H7 (cell line): ENCODE results near the gene SLC46A2. TPM values are rescaled to one million over a fixed set of nuclear protein-coding genes. Genes with fewer than 3 reads are reported as not detected.

ENCODE experiments used
- DNase-seq: peaks from one replicate; pipeline ENCODE4 v3.0.0; 2012
- H3K27me3 ChIP-seq: 2 replicates; pipeline ENCODE4 v1.6.0; 2011; ENCODE audit warnings: mild to moderate bottlenecking, low read length; ENCODE audit not compliant: control insufficient read depth, insufficient read depth
- H3K36me3 ChIP-seq: replicated peaks from 2 replicates; pipeline ENCODE4 v1.5.1; 2011; ENCODE audit warnings: low read length; ENCODE audit not compliant: control insufficient read depth, insufficient read depth
- H3K4me3 ChIP-seq: 2 replicates; pipeline ENCODE4 v1.5.1; 2011; ENCODE audit warnings: low read depth, mild to moderate bottlenecking, control low read depth, low read length, moderate library complexity; ENCODE audit not compliant: insufficient read depth
- total RNA-seq: library from RNA; depleted of rRNA; stranded (reverse); fragments of >200 nt; shearing (Covaris generic); gene quantifications from 2 replicates; pipeline ENCODE4 v1.2.3, GENCODE V29; 2014; rRNA removed

The SLC46A2 gene, protein sequence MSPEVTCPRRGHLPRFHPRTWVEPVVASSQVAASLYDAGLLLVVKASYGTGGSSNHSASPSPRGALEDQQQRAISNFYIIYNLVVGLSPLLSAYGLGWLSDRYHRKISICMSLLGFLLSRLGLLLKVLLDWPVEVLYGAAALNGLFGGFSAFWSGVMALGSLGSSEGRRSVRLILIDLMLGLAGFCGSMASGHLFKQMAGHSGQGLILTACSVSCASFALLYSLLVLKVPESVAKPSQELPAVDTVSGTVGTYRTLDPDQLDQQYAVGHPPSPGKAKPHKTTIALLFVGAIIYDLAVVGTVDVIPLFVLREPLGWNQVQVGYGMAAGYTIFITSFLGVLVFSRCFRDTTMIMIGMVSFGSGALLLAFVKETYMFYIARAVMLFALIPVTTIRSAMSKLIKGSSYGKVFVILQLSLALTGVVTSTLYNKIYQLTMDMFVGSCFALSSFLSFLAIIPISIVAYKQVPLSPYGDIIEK
- total RNA-seq: not detected in 2 replicates

DNA sequence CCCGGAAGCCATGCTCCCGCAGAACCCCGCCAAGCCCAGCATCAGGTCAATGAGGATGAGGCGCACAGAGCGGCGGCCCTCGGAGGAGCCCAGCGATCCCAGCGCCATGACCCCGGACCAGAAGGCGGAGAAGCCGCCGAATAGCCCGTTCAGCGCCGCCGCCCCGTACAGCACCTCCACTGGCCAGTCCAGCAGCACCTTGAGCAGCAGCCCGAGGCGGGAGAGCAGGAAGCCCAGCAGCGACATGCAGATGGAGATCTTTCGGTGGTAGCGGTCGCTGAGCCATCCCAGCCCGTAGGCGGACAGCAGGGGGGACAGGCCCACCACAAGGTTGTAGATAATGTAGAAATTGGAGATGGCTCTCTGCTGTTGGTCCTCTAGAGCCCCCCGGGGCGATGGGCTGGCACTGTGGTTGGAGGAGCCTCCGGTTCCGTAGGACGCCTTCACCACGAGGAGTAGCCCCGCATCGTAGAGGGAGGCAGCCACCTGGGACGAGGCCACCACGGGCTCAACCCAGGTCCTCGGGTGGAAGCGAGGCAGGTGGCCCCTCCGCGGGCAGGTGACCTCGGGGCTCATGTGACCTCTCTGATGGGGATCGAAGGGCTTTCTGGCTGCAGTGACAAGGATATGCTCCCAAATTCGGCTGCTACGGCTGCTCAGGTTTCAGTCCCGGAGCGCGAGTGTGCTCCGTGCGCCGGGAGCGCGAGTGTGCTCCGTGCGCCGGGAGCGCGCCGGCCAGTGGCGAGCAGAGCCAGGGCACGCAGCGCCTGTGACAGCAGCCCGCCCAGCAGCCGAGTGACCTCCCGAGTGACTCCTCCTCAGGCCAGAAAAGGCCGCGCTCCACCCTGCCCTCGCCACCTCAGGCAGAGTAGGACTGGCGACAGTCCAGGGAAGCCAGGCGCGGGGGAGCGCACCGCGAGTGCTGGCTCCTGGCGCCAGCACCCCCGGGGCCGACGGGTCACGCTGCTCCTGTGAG lies at the start of gene SLC46A2:
SLC46A2 (minus strand) TSS at position 771 of the 976 bp plus-strand sequence; CDS start at position 576, 195 bp downstream.
- Histone ChIP-seq H3K36me3 (no peaks in the 10 kb centered on the region), H3K4me3 (peak within 1 kb of the TSS; percentile 48), H3K27me3 (peaks cover 28% of the 10 kb centered on the region)
- DNase-seq: peak; percentile 81

DNA sequence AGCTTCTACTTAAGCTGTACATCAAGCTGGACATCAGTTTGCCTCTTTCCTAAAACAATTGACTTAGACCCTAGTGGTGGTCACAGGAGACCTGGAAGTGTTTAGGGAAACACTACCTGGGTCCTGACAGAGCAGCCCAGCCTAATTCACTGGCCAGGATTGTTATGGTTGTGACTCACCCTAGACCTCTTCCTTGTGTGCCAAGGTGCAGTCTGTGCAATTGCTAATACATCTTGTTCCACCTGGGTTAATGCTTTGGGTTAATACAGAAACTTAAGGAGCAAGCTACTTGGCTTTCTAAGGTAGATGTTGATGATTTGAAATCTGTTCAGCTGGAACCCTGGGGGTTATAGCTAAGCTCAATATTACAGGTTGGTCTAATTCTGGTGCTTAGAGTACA lies 48.7 kb upstream of the SLC46A2 start:
- DNase-seq: no peak
- no peak overlapping the region for H3K4me3 ChIP-seq
- no peaks in the 10 kb centered on the region for H3K36me3 ChIP-seq
- H3K27me3 ChIP-seq: no peaks in the 10 kb centered on the region

DNA sequence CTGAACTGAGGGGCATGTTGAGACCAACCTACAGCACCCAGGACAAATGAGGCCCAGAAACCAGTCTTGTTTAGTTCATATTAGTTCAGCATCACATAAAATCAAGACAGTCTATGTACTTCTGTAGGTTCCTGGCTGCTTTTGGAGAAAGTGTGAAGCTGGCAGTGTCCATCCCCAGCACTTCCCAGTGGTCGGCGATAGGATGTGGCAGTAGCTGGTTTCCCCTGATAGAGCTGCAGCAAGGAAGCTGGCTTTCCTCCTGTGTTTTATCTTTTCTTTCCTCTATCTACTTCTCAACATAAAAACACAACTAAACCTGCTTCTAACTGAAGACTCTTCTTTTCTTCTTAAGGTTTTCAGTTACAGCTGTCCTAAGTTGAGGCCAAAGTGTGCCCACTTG lies 43.0 kb upstream of the SLC46A2 start:
- no peak overlapping the region for H3K4me3 ChIP-seq
- DNase-seq: no peak
- no peaks in the 10 kb centered on the region for H3K36me3 ChIP-seq
- H3K27me3 ChIP-seq: no peaks in the 10 kb centered on the region

DNA sequence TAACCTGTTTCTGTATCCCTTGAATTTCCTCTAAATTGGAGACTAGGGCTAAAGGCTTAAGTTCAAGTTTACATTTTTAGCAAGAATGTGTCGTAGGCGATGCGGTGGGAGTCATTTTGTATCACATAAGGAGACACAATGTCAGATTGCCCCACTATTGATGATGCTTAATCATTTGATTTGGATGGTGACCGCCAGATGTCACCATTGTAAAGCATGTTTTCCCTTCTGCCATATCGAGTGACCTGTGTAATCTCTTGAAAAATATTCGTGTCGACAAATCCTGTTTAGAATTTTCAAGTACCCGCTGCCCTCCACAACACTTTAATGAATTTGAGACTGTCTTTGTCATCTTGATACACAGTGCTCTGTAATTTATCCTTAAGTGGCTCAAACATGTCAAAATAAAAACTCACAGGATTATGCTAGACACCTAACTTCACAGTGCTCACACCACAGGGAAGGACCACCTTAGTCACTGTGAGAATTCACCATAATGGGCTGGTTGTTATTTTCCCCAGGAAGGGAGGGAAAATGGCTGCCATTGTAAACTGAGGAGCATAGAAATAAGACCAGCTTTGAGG lies 34.5 kb upstream of the SLC46A2 start:
- Histone ChIP-seq H3K4me3 (no peak overlapping the region), H3K27me3 (no peaks in the 10 kb centered on the region; the same call in 1 of the 2 replicates), H3K36me3 (no peaks in the 10 kb centered on the region)
- DNase-seq: peak; percentile 35

DNA sequence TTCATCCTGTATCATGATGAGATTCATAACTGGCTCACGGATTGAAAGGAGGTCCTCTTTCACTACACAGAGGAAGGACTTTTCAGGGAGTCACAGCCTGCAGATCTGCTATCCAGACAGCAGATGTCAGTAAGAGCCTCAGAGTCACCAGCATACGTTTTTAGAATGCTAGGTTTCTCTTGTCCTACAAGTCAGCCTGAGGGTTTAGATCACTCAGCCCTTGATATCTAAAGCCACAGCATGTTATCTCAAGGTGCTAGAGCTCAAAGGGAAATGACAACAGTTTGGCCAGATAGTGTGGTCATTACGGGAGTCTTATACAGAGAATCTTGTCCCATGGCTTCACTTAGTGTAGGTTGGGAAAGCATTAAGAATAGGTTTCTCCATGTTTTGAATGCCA lies 30.9 kb upstream of the SLC46A2 start:
- no peaks in the 10 kb centered on the region for H3K36me3 ChIP-seq
- peak; percentile 33 for DNase-seq
- H3K4me3 ChIP-seq: no peak overlapping the region
- H3K27me3 ChIP-seq: no peaks in the 10 kb centered on the region; the same call in 1 of the 2 replicates

DNA sequence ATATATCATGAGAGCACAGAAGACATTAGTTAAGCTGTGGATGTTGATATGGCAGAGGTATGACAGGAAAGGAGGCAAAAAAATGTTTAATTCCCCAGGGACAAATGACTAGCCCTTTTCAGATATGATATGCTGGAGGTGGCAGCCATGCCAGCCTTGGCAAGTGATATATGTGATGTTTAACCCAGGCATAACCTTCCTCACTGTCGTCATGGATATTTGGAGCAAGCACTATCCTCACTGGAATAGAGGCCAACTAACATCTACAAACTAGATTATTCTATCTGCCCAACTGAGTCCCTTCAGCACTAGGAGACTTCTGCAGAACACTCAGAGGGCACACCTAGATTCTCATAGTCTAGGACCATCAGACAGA lies 27.3 kb upstream of the SLC46A2 start:
- Histone ChIP-seq H3K36me3 (no peaks in the 10 kb centered on the region), H3K4me3 (no peak overlapping the region), H3K27me3 (no peaks in the 10 kb centered on the region; the same call in 1 of the 2 replicates)
- DNase-seq: no peak

DNA sequence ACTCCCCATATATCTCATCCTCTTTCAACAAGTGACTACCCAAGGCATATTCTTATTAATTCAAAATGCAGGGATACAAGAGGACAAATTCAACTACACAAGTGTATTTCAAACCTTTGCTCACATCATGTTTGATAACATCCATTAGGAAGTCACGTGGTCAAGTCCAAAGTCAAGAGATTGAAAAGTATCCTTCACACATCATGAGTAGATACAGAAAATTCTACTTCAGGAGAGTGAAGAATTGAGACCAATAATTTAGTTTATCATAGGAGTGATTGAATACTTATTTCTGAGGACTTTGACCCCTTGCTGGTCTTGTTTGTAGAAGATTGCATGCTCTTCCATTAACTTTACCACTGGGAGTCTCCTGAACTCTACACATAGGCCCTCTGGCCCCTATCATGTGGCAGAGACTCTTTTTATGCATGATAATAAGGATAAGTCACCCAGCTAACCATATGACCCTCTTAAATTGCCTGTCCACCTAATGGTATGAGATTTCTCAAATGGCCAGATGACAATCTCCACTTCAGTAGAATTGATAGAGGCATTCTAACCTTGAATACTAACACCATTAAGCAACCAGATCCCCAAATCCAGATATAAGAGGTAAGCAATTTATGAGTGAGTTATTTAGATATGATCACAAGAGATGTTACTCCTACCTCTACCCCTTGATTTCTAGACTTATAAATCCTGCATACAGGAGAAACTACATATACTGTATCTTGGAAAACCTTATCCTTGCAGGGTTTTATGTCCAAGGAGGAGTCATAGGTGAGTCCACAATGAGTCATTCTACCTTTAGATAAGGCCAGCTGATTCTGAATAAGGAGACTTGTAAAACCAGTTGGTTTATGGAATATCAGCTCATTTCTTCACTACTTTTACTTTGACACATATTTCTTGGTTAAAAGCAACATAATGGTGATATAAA lies 26.6 kb upstream of the SLC46A2 start:
- H3K4me3 ChIP-seq: no peak overlapping the region
- DNase-seq: no peak
- no peaks in the 10 kb centered on the region for H3K36me3 ChIP-seq
- H3K27me3 ChIP-seq: no peaks in the 10 kb centered on the region

DNA sequence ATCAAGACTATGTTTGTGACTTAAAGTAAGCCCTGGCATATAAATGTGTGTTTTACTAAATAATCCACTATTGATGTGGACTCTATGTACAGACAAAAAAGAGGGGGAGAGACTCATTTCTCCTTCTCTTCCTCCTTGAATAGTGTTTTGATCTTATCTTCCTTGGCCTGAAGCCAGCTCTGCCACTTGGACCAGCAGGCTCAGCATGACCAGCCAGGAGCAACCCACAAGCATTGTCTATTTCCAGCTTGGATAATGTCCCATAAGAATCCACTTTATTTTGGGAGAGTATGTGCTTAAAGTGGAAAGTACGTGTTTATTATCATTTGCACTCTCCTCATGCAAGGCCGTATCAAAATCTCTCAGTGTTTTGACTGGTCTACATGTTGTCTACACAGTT lies 23.8 kb upstream of the SLC46A2 start:
- H3K4me3 ChIP-seq: no peak overlapping the region
- no peak for DNase-seq
- no peaks in the 10 kb centered on the region for H3K36me3 ChIP-seq
- no peaks in the 10 kb centered on the region for H3K27me3 ChIP-seq

DNA sequence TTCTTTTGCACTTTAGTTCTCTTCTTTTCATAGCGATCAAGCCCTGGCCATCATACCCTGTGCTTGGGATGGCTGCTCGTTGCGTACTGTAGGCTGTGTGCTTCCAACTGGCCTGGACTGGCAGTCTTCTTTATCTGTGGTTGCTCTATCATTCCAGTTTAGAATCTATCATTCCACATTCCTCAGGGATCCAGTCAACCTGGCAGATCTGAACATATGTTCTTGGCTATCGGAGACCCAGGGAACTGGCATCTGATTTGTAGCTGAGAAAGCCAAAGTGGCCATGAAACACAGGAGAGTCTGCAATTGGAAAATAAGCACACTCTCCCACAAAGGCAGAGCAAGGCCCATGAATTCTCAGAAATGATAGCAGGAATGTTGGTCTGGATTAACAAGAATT lies 22.6 kb upstream of the SLC46A2 start:
- Histone ChIP-seq H3K27me3 (no peaks in the 10 kb centered on the region), H3K4me3 (no peak overlapping the region), H3K36me3 (no peaks in the 10 kb centered on the region)
- no peak for DNase-seq

DNA sequence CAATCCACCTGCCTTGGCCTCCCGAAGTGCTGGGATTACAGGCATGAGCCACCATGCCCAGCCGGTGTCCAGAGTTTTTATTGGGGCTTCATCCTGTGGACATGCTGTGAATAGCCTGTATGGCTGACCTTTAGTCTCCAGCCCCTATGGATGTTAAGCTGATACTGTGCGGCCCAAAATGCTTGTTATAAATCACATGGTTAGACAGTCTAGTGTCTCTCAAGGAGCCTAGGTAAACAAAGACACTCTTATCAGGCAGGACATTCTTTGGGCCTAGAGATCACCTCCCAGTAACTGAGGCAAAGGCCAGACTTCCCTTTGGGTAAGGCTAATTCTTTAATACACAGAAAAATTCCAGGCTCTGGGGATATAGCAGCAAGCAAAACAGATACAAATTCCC lies 22.0 kb upstream of the SLC46A2 start:
- H3K27me3 ChIP-seq: no peaks in the 10 kb centered on the region
- DNase-seq: no peak

DNA sequence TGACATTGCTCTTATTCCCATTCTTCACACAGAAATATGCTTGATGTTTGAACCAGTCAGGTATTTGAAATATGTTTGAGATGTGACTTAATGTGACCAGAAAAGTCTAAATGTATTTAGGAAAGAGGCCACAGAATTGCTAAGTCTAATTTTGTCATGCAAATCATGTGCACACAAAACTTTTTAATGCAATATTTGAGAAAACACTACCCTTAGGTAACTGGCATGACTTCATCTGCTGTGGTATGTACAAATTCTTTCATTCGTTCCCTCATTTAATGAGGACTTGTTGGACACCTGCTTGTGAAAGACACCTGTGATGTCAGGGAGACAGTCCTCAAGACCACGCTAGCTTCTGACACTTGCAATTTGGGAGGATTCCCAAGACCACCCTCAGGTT lies 21.1 kb upstream of the SLC46A2 start:
- no peaks in the 10 kb centered on the region for H3K27me3 ChIP-seq
- DNase-seq: no peak
- H3K36me3 ChIP-seq: no peaks in the 10 kb centered on the region
- H3K4me3 ChIP-seq: no peak overlapping the region

More for the DNA sequence above, 22.0 kb upstream of the SLC46A2 start:
- H3K36me3 ChIP-seq: no peaks in the 10 kb centered on the region
- no peak overlapping the region for H3K4me3 ChIP-seq

DNA sequence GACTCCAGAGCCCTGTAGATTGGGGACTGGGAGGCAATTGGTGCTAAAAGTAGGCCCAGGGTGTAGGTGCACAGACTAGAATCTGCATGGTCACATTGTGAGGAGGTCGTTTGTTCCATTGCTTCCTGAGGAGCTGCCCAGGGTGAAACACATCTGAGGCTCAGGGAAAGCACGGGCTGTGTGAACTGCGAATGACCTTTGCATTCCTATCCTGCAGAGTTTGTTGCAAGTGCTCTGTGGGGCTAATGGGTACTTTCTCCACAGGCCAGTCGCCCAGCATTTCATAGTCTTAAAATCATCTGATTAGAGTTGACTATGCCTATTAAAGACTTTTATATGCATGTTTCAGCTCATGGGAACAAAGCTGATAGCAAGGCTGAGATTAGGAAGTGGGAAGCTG lies 14.4 kb upstream of the SLC46A2 start:
- no peaks in the 10 kb centered on the region for H3K36me3 ChIP-seq
- no peak for DNase-seq
- H3K27me3 ChIP-seq: no peaks in the 10 kb centered on the region; the same call in 1 of the 2 replicates
- no peak overlapping the region for H3K4me3 ChIP-seq

DNA sequence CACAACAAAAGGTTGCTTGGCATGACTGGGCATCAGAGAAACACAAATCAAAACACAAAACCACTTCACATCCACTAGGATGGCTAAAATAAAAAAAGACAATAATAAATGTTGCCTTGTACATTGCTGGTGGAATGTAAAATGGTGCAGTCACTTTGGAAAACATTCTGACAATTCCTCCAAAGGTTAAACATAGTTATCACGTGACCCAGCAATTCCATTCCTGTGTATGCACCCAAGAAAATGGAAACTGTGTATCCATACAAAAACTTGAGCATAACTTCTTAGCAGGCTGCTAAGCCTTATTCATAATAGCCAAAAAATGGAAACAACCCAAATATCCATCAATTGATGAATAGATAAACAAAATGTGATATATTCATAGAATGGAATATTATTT lies 10.2 kb upstream of the SLC46A2 start:
- no peak overlapping the region for H3K4me3 ChIP-seq
- H3K36me3 ChIP-seq: no peaks in the 10 kb centered on the region
- DNase-seq: no peak
- H3K27me3 ChIP-seq: no peaks in the 10 kb centered on the region; the same call in 1 of the 2 replicates
